ENCODE data around the gene CHRD.

CHRD gene

DNA sequence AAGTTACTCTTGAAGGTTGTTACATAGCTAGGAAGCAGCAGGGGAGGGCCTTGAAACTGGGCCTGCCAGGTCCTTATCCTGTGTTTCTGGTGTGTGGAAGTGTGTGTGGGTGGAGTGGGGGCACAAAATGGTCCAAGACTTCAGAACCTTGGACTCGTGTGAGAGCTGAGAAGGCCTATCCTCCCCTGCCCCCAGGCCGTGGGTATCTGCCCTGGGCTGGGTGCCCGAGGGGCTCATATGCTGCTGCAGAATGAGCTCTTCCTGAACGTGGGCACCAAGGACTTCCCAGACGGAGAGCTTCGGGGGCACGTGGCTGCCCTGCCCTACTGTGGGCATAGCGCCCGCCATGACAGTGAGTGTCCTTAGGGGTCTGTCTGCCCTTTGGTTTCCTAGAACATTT, 4.5 kb downstream of the CHRD start:
- DNase-seq, result no peak

DNA sequence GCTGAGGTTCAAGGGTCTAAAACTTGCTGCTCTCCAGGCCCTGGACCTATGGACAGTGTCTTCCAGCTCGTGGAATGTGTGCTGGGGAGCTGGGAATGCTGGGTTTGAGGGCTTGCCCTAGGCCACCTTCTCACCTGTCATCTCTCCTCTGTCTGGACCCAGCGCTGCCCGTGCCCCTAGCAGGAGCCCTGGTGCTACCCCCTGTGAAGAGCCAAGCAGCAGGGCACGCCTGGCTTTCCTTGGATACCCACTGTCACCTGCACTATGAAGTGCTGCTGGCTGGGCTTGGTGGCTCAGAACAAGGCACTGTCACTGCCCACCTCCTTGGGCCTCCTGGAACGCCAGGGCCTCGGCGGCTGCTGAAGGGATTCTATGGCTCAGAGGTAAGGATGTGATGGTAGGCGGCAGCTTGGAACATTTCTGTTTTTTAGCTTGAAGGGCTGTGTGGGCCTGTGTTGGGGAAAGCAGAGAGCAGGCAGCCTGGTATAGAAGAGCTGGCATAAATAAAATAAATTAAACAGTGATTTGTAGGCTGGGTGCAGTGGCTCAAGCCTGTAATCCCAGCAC, 5.1 kb downstream of the CHRD start:
- DNase-seq, result no peak

GRCh38 chr3:184386047-184386806, 6.4 kb downstream of the CHRD start:
- DNase-seq, result no peak

GRCh38 chr3:184387174-184387714, 7.4 kb downstream of the CHRD start:
- no peak for DNase-seq

GRCh38 chr3:184388164-184388935, 8.5 kb downstream of the CHRD start:
- DNase-seq, result no peak

DNA sequence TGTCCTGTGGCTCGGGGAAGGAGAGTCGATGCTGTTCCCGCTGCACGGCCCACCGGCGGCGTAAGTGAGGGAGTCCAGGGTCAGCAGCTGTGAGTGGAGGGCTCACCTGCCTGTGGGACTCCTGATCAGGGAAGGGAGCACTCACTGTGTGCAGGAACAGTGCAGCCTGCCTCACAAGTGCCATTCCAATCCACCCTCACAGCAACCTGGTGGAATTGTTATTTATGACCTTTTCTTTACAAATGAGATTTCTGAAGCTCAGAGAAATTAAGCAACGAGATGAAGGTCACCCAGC, 9.0 kb downstream of the CHRD start:
- no peak for DNase-seq

DNA sequence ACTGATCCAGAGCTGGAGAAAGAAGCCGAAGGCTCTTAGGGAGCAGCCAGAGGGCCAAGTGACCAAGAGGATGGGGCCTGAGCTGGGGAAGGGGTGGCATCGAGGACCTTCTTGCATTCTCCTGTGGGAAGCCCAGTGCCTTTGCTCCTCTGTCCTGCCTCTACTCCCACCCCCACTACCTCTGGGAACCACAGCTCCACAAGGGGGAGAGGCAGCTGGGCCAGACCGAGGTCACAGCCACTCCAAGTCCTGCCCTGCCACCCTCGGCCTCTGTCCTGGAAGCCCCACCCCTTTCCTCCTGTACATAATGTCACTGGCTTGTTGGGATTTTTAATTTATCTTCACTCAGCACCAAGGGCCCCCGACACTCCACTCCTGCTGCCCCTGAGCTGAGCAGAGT, 9.5 kb downstream of the CHRD start:
- no peak for DNase-seq

DNA sequence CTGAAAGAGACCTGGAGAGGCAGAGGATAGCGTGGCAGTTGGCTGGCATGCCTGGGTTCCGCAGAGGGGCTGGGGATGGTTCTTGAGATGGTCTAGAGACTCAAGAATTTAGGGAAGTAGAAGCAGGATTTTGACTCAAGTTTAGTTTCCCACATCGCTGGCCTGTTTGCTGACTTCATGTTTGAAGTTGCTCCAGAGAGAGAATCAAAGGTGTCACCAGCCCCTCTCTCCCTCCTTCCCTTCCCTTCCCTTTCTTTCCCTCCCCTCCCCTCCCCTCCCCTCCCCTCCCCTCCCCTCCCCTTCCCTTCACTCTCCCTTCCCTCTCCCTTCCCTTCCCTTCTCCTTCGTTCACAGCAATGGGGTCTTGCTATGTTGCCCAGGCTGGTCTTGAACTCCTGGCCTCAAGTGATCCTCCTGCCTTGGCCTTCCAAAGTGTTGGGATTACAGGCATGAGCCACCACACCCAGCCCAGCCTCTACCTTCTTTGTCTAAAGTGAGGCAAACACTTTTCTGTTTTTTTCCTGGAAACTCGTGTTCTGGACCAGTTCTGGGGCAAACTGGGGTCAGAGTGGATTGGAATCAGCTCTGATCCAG, 10.2 kb downstream of the CHRD start:
- no peak for DNase-seq

DNA sequence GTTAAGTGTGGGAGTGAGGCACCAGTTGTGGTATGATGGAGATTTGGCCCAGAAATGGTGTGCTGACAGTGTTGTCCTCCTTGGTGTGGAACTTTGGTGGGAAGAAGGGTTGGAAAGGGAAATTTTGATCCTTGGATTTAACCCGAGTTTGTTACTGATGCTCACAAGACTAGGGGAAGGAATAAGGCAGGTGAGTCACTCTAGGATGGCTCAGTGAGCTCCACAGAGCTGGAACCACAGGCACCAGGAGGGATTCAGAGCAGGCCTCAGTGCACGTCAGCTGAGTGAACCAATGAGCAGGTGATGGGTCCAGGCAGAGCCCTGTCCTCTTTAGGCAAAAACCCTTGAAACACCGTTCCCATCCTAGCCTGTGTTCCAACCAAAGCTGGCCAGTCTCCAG, 11.4 kb downstream of the CHRD start:
- no peak for DNase-seq

DNA sequence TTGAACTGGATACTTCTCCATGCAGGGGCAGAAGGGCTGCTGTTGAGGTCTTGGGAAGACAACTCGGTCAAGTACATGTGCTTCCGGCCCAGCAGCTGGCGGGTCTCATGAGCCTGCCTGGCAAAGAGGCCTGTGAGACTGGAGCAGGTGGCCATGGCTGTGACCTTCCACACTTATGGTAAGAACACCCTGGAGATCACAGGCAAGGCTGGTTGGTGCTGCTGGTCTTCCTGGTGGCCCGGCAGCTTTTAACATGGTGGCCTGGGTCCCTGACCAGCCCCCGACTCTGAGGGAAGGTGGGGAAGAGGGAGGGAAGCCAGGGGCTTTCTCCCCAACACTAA, 15.4 kb downstream of the CHRD start:
- DNase-seq, result no peak

DNA sequence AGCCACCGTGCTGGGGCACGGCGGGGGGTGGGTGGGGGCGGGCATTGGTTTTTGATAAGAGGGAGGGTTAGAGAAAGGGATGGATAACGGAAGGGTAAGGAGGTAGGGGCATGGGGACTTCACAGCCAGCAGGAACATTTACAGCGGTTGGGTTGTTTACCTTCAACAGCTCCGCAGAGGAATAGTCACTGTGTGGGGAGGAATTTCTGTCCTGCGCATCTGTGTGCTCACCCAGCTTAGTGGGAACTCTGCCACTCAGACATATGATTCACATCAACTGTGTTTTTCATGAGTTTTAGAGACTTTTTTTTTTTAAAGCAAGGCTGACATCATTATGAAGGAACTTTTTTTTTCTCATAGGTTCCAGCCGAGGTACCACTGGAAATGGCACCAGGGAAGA, 19.6 kb downstream of the CHRD start:
- DNase-seq, result no peak

DNA sequence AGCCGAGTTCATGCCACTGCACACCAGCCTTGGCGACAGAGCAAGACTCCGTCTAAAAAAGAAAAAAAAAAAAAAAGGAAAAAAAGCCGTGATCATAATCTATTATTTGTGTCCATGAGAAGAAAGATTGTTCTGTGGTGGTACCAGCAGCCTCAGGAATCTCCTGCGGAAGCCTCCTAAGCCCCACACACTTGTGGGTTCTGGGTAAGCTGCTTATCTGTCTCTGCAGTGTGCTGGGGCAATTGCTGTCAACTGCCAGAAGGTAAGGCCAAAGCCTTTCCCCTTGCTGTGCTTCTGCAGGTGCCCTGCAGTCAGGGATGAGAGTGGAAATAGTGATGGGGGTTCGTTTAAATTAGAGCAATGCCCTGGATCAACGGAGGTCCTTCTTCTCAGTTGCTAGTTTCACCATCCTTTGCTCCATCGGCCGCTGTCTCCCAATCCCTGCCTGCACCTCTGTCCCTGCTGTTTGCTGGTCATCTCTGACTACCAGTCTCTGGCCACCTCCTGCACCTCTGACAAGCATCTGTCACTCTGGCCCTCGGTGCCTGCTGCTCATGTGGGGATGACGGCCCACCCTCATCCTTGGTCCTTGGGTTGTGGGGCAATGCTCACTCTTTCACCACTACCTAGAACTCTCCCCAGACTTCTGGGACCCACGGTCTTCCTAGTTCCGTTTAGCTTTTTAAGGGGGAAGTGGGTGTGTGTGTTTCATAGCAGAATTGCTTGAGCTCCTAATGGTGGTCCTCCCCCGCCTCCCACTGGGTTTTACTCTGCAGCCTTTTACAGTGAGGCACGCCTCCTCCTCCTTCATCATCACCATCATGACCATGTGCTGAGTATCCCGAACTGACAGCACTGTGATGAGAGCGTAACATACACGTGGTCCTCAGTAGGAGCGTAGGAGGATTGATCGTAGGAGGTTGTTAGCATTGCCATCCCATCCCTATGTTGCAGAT, 25.5 kb downstream of the CHRD start:
- DNase-seq, result no peak

- DNase-seq, result no peak
These were observed 29.6 kb downstream of the CHRD start for GRCh38 chr3:184409331-184409926.

- no peak for DNase-seq
These were observed 30.2 kb downstream of the CHRD start for GRCh38 chr3:184409946-184410500.

DNA sequence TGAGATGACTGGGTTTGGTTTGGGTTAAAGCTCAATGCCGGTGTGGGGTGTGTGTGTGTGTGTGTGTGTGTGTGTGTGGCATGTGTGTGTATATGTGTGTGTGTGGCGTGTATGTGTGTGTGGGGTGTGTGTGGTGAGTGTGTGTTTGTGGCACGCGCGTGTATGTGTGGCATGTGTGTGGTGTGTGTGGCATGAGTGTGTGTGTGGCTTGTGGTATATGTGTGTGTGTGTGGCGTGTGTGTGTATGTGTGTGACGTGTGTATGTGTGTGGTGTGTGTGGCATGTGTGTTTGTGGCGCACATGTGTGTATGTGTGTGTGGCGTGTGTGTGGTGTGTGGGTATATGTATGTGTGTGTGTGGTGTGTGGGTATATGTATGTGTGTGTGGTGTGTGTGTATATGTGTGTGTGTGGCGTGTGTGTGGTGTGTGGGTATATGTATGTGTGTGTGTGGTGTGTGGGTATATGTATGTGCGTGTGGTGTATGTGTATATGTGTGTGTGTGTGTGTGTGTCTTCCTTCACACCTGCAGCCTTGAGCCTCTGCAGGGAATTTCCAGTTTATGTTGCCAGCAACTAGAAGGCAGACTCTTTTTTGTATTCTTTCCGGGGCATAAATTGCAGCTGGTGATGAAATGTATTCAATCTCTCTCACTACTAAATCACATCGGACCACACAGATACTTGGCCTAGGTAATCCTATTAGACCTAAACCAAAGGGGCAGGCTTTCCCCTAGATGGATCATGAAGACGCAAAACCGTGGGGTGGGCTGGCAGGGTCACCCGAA, 34.8 kb downstream of the CHRD start:
- DNase-seq, result no peak

DNA sequence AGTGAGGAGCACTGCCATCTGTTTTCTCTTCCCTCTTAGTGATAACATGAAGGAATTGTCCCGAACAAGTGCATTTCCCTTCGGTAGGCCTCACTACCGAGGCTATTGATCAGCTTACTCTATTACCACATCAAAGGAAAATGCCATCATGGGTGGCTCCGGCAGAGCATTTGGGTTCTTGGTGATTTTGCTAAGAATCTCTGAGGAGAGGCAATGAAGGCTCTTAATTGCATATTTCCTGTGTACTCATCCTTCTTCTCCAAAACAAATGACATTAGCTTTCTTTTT, 35.3 kb downstream of the CHRD start:
- DNase-seq, result no peak

DNA sequence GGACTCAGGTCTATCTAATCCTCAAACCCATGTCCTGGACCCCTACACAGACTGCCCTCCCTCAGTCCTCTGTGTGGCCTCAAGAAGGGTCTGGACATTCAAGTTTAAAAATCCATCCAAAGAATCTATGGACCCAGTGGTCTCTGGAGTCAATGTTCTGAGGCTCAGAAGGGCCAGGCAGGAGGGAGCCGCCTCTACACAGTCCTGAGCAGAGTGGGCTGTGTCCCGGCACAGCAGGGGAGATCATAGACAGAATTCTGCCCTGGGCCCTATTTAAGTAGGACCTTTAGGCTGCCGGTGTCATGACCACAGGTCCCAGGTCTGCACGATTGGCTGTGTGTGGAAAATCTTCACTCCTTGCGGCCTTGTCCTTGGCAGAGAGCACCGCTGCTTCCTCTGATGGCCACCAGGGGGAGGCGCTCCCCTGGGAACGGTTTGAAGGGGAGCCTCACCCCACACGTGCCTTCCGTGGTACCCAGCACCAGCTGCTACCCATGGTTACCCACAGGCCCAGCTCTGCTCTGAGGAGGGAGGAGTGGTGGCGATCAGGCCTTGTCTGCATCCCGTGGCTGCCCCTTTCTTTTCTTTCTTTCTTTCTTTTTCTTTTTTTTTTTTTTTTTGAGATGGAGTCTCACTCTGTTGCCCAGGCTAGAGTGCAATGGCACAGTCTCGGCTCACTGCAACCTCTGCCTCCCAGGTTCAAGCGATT, 37.9 kb downstream of the CHRD start:
- peak; percentile 55 for DNase-seq

- no peak for DNase-seq
These were observed 39.3 kb downstream of the CHRD start for GRCh38 chr3:184419171-184419570.

GRCh38 chr3:184423561-184423960, 43.7 kb downstream of the CHRD start:
- DNase-seq, result no peak

DNA sequence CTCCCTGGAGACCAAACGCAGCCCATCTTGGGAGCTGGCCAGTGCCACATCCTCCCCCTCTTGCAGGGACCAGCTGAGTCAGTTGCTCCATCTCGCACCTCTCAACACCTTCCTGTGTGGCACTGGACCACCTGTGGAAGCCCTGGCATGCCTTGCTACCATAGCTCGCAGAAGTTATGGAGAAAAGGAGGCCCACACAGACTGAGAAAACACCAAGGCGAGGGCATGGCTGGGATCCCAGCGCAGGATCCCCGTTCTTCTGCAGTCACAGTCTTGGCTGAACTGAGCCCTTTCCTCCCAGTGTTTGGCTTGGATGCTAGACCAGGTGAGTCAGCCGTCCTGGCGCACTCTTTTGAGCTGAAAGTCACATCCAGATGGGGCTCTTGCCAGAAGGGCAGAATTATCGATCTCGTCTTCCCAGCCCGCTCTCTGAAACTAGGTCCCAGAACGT, 46.9 kb downstream of the CHRD start:
- DNase-seq, result no peak

Measured in NCI-H1694 treated with DMSO at 0.1 percent for 48 hours (cell line).